Thoracic aorta (tissue), 2 donors: ENCODE data around the gene TMEM255B. TPM values are rescaled to one million over a fixed set of nuclear protein-coding genes. Genes with fewer than 3 reads are reported as not detected.

Source experiments
- ATAC-seq: fragments of 150-250 bp; one replicate; pipeline ENCODE4 v1.8.0; 2017; ENCODE audit warnings: low read depth; ENCODE audit not compliant: insufficient number of reproducible peaks, low FRiP score
- DNase-seq: peaks from one replicate; pipeline ENCODE4 v3.0.0-alpha.2; 2020; ENCODE audit warnings: low spot score
- H3K27ac ChIP-seq, 2 donors: fragments of 200-600 bp; sonication (generic); 1 replicate in 1 of 2; 2 replicates in 1 of 2; pipeline ENCODE4 v1.5.1; 2016; ENCODE audit warnings: mild to moderate bottlenecking in 2 of 2, moderate library complexity in 2 of 2
- H3K27me3 ChIP-seq: fragments of 200-600 bp; sonication (generic); replicated peaks from 2 replicates; pipeline ENCODE4 v1.6.0; 2016; ENCODE audit warnings: mild to moderate bottlenecking; ENCODE audit not compliant: insufficient read depth
- H3K36me3 ChIP-seq: fragments of 200-600 bp; sonication (generic); one replicate; pipeline ENCODE4 v1.5.1; 2016
- H3K4me1 ChIP-seq, 2 donors: fragments of 200-600 bp; sonication (generic); 1 replicate in 1 of 2; 2 replicates in 1 of 2; pipeline versions ENCODE4 v1.5.1 to v1.6.0; 2016; ENCODE audit warnings: low read depth in 2 of 2, mild to moderate bottlenecking in 1 of 2; ENCODE audit not compliant: control insufficient read depth in 1 of 2
- H3K4me3 ChIP-seq: fragments of 200-600 bp; sonication (generic); 2 replicates; pipeline ENCODE4 v1.5.1; 2016; ENCODE audit warnings: mild to moderate bottlenecking
- H3K9me3 ChIP-seq: fragments of 200-600 bp; sonication (generic); 2 replicates; pipeline ENCODE4 v1.5.1; 2016
- CTCF ChIP-seq: fragments of 200-600 bp; sonication (generic); IDR thresholded peaks from one replicate; pipeline ENCODE4 v1.5.1; 2019; ENCODE audit warnings: antibody characterized with exemption
- total RNA-seq, 2 donors: library from RNA; depleted of rRNA; stranded (reverse); fragments of >200 nt; gene quantifications; one replicate each; pipeline versions ENCODE4 v1.1.0 to v1.2.3, GENCODE V29; 2016

TMEM255B gene
- total RNA-seq, 2 donors from 2014 or later, result 11.2 to 14.9 TPM

DNA sequence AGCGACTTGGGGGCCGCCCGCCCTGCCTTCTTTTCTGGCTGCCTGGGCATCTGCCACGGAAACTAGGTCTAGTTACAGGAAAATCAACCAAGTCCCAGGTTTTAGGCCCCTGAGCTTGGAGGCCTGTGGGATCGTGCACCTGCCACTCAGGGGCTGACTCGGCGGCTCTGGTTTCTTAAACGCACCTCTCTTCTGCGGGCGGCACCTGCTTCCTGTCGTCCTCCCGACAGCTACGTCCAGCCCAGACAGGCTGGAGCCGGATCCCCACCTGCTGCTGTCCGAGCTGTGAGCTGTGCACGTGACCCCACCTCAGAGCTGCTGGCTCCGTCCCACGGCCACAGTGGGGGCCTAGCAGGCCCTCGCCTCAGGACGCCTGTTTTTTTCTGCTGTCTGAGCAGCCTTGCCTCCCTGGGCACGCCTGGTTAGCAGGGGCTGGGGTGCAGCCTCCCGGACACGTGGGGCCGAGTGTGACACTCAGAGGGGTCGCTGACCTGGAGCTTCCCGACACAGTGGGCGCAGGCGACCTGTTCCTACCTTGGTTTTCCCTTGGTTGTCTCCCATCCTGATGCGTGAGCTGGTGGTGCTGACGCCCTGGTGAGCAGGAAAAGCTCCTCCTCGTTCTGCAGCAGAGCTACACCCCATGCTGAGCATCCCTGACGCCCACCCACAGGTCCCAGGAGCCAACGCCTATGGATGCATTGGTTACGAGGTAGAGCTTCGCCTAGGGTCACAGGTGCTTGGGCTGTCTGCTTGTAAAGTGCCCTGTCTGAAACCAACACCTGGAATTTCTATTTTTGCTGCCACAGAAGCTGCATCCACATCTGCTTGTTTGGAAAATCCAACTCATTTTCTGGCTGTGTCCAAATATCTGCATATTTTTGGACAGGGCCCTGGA is 17.5 kb downstream of the TMEM255B start:
- ATAC-seq (no peak), DNase-seq (no peak)
- no peak for TF ChIP-seq CTCF
- Histone ChIP-seq H3K9me3 (no peaks in the 10 kb centered on the region), H3K36me3 (peaks cover 2% of the 10 kb centered on the region), H3K27ac (no peak overlapping the region), H3K27me3 (no peaks in the 10 kb centered on the region), H3K4me3 (no peak overlapping the region), H3K4me1 (no peaks in the 10 kb centered on the region)

- no peak for TF ChIP-seq CTCF
- H3K4me3 ChIP-seq, result no peak overlapping the region
- no peaks in the 10 kb centered on the region for H3K4me1 ChIP-seq
- H3K27me3 ChIP-seq, result no peaks in the 10 kb centered on the region
- no peak for DNase-seq
- no peak overlapping the region for H3K27ac ChIP-seq
- ATAC-seq, result no peak
- H3K36me3 ChIP-seq, result peaks cover 2% of the 10 kb centered on the region
- H3K9me3 ChIP-seq, result no peaks in the 10 kb centered on the region
Observed at GRCh38 chr13:113777311-113778260, 18.6 kb downstream of the TMEM255B start.

GRCh38 chr13:113781571-113781970 is 22.5 kb downstream of the TMEM255B start:
- H3K4me1 ChIP-seq, result no peaks in the 10 kb centered on the region
- H3K27ac ChIP-seq, result no peak overlapping the region
- H3K36me3 ChIP-seq, result no peaks in the 10 kb centered on the region
- DNase-seq, result no peak
- TF ChIP-seq CTCF, result no peak
- no peak for ATAC-seq
- no peak overlapping the region for H3K4me3 ChIP-seq
- H3K27me3 ChIP-seq, result no peaks in the 10 kb centered on the region
- no peaks in the 10 kb centered on the region for H3K9me3 ChIP-seq

DNA sequence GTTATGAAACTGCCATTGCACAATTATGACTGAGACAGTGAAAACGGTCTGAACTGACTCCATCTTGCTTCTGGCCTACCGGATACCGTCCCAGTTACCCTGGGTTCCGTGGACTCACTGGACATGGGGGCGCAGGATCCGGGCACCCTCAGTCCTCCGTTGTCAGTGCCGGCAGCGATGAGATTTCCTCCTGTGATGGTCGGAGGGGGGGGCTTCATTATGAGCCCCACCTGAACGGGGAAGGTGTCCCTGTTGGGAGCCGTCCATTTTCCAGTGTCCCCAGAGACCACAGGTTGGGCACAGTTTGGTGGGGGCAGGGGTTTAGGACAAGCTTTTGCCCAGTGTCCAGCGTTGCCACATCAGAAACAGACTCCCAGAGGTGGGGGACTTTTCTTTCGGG is 23.4 kb downstream of the TMEM255B start:
- ATAC-seq, result no peak
- H3K36me3 ChIP-seq, result no peaks in the 10 kb centered on the region

More for the DNA sequence above, 23.4 kb downstream of the TMEM255B start:
- H3K9me3 ChIP-seq, result no peaks in the 10 kb centered on the region
- H3K4me3 ChIP-seq, result no peak overlapping the region
- TF ChIP-seq CTCF, result no peak
- no peak for DNase-seq
- no peak overlapping the region for H3K27ac ChIP-seq
- H3K4me1 ChIP-seq, result no peaks in the 10 kb centered on the region
- H3K27me3 ChIP-seq, result no peaks in the 10 kb centered on the region
